Measurements from ENCODE around the gene OR1K1. TPM values are rescaled to one million over a fixed set of nuclear protein-coding genes. Genes with fewer than 3 reads are reported as not detected.

OR1K1 gene
- polyA plus RNA-seq, 3 donors: not detected

- H3K27ac ChIP-seq (ENCODE audit: low read depth in 1 of 2, low read length in 2 of 2): no peak overlapping the region
- no peaks in the 10 kb centered on the region for H3K79me2 ChIP-seq (ENCODE audit: insufficient read depth, low read length)
- H2AFZ ChIP-seq (ENCODE audit: insufficient read depth, low read depth, low read length, poor library complexity, severe bottlenecking): no peak overlapping the region
- Mint-ChIP-seq H3K36me3 (no peaks in the 10 kb centered on the region), H3K27ac (no peak overlapping the region), H3K27me3 (ENCODE audit: low read depth in 3 of 3) (peaks cover 2 to 9% (median 3%) of the 10 kb centered on the region in 3 donors), H3K4me3 (no peak overlapping the region), H3K4me1 (no peaks in the 10 kb centered on the region), H3K9me3 (peaks cover 0 to 7% (median 3%) of the 10 kb centered on the region in 7 donors)
- H3K4me2 ChIP-seq (replicated peaks; ENCODE audit: extremely low read depth, low read length, poor library complexity, severe bottlenecking): no peak overlapping the region
- no peaks in the 10 kb centered on the region for H4K20me1 ChIP-seq (ENCODE audit: insufficient read depth, low read length)
- no peaks in the 10 kb centered on the region for H3K27me3 ChIP-seq (ENCODE audit: control insufficient read depth in 2 of 2, insufficient read depth in 2 of 2, low read length in 2 of 2)
- no peak overlapping the region for H3K4me3 ChIP-seq (replicated peaks in 1 of 3; ENCODE audit: low read depth in 2 of 3, low read length in 3 of 3)
- H3K9me3 ChIP-seq (replicated peaks in 1 of 2; ENCODE audit: control insufficient read depth in 1 of 2, insufficient read depth in 1 of 2, low read length in 2 of 2): no peaks in the 10 kb centered on the region
- intact Hi-C loops (cut with micrococcal nuclease): no loop called here
- DNase-seq: no peak
- H3K4me1 ChIP-seq (ENCODE audit: control insufficient read depth in 1 of 2, insufficient read depth in 2 of 2, low read length in 2 of 2): no peaks in the 10 kb centered on the region
- WGBS (ENCODE audit: insufficient coverage): no CpG with 5 or more reads among the region's 3 CpGs
- TF ChIP-seq CTCF (IDR thresholded peaks at IDR 0.05): no peak
- H3K9ac ChIP-seq (ENCODE audit: insufficient read depth, low read length, poor library complexity, severe bottlenecking): no peak overlapping the region
- no peaks in the 10 kb centered on the region for H3K36me3 ChIP-seq (replicated peaks in 1 of 2; ENCODE audit: control insufficient read depth in 1 of 2, insufficient read depth in 2 of 2, low read length in 2 of 2)
Observed at GRCh38 chr9:122777935-122778627, 21.8 kb upstream of the OR1K1 start.

GRCh38 chr9:122779181-122779580, 20.7 kb upstream of the OR1K1 start:
- Mint-ChIP-seq H3K9me3 (peaks cover 0 to 5% (median 0%) of the 10 kb centered on the region in 7 donors), H3K4me1 (no peaks in the 10 kb centered on the region), H3K36me3 (no peaks in the 10 kb centered on the region), H3K27ac (no peak overlapping the region), H3K27me3 (ENCODE audit: low read depth in 3 of 3) (peaks cover 2 to 9% (median 4%) of the 10 kb centered on the region in 3 donors), H3K4me3 (no peak overlapping the region)
- no peak for TF ChIP-seq CTCF (IDR thresholded peaks at IDR 0.05)
- 80% methylated on average over 1 of the region's 3 CpGs for WGBS (ENCODE audit: insufficient coverage)
- Histone ChIP-seq H2AFZ (ENCODE audit: insufficient read depth, low read depth, low read length, poor library complexity, severe bottlenecking) (no peak overlapping the region), H3K4me2 (replicated peaks; ENCODE audit: extremely low read depth, low read length, poor library complexity, severe bottlenecking) (no peak overlapping the region), H3K27me3 (ENCODE audit: control insufficient read depth in 2 of 2, insufficient read depth in 2 of 2, low read length in 2 of 2) (no peaks in the 10 kb centered on the region), H4K20me1 (ENCODE audit: insufficient read depth, low read length) (no peaks in the 10 kb centered on the region), H3K36me3 (replicated peaks in 1 of 2; ENCODE audit: control insufficient read depth in 1 of 2, insufficient read depth in 2 of 2, low read length in 2 of 2) (no peaks in the 10 kb centered on the region), H3K9ac (ENCODE audit: insufficient read depth, low read length, poor library complexity, severe bottlenecking) (no peak overlapping the region), H3K4me3 (replicated peaks in 1 of 3; ENCODE audit: low read depth in 2 of 3, low read length in 3 of 3) (no peak overlapping the region), H3K79me2 (ENCODE audit: insufficient read depth, low read length) (no peaks in the 10 kb centered on the region), H3K4me1 (ENCODE audit: control insufficient read depth in 1 of 2, insufficient read depth in 2 of 2, low read length in 2 of 2) (no peaks in the 10 kb centered on the region), H3K9me3 (replicated peaks in 1 of 2; ENCODE audit: control insufficient read depth in 1 of 2, insufficient read depth in 1 of 2, low read length in 2 of 2) (no peaks in the 10 kb centered on the region), H3K27ac (ENCODE audit: low read depth in 1 of 2, low read length in 2 of 2) (no peak overlapping the region)
- intact Hi-C loops (cut with micrococcal nuclease): no loop called here
- DNase-seq: no peak

All from CD14-positive monocyte (primary cell).